ENCODE data around the gene ZNF438. TPM values are rescaled to one million over a fixed set of nuclear protein-coding genes. Genes with fewer than 3 reads are reported as not detected.

The ZNF438 gene
- total and polyA plus RNA-seq, 2 donors, result 9.0 to 10.2 TPM

DNA sequence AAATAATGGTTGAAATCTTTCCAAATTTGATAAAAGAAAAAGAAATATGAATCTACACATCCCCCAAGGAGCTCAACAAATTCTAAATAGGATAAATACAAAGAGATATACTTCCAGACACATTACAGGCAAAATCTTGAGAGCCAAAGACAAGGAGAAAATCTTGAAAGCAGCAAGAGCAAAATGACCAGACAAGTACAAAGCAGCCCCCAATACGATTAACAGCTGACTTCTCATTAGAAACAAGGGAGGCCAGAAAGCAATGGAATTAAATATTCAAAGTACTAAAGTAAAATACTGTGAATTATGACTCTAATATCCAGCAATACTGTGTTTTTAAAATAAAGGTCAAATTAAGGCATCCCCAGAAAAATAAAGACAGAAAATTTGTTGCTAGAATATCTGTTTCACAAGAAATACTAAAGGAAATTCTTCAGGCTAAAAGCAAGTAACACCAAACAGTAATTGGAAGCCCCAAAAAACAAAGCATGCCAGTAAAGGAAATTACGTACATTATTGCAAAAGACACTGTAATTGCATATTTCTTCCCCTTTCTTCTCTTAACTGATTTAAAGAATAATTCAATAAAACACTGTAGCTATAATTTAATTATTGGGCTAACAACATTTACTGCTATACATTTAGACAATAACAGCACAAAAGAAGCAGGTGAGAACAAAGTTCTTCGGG, 36.4 kb downstream of the ZNF438 start:
- H3K4me1 ChIP-seq (ENCODE audit: control insufficient read depth in 2 of 2, insufficient read depth in 2 of 2, low read length in 2 of 2), result no peaks in the 10 kb centered on the region
- no peak overlapping the region for H3K27ac ChIP-seq (ENCODE audit: low read depth in 1 of 2, low read length in 1 of 2)

DNA sequence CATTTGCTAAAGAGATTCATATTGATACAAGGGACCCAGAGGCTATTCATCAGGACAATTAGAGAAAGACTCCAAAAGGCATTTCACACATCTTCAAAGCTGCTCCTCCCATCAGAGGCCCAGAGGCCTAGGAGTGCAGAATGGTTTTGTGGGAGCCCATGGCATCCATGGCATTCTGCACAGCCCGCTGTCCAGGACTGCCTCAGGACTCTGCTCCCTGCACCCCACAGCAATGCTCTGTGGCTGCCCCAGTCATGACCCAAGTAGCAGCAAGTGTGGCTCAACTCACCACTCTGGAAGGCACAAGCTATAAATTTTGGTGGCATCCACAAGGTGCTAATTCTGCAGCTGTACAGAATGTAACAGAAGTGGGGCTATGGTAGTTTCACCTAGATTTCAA, 38.5 kb downstream of the ZNF438 start:
- Histone ChIP-seq H3K27ac (ENCODE audit: low read depth in 1 of 2, low read length in 1 of 2) (no peak overlapping the region), H3K36me3 (ENCODE audit: control insufficient read depth in 2 of 2, insufficient read depth in 2 of 2, low read length in 1 of 2) (no peaks in the 10 kb centered on the region), H3K27me3 (ENCODE audit: control insufficient read depth in 2 of 2, insufficient read depth in 1 of 2, low read length in 1 of 2) (no peaks in the 10 kb centered on the region), H3K4me3 (ENCODE audit: low read length in 2 of 2) (no peak overlapping the region), H3K4me1 (ENCODE audit: control insufficient read depth in 2 of 2, insufficient read depth in 2 of 2, low read length in 2 of 2) (no peaks in the 10 kb centered on the region), H3K9me3 (ENCODE audit: control insufficient read depth in 2 of 2, insufficient read depth in 1 of 2, low read length in 1 of 2) (peaks cover 0 to 14% of the 10 kb centered on the region in 2 donors)
- 98% methylated on average over 1 of the region's 1 CpG for WGBS
- DNase-seq (ENCODE audit: low read depth in 6 of 9, low spot score in 9 of 9), result no peak

More for the DNA sequence above, 36.4 kb downstream of the ZNF438 start:
- DNase-seq (ENCODE audit: low read depth in 6 of 9, low spot score in 9 of 9), result no peak
- peaks cover 0 to 14% of the 10 kb centered on the region in 2 donors for H3K9me3 ChIP-seq (ENCODE audit: control insufficient read depth in 2 of 2, insufficient read depth in 1 of 2, low read length in 1 of 2)
- WGBS, result 98% methylated on average over 3 of the region's 3 CpGs
- H3K36me3 ChIP-seq (ENCODE audit: control insufficient read depth in 2 of 2, insufficient read depth in 2 of 2, low read length in 1 of 2), result no peaks in the 10 kb centered on the region
- H3K27me3 ChIP-seq (ENCODE audit: control insufficient read depth in 2 of 2, insufficient read depth in 1 of 2, low read length in 1 of 2), result no peaks in the 10 kb centered on the region
- no peak overlapping the region for H3K4me3 ChIP-seq (ENCODE audit: low read length in 2 of 2)

- Histone ChIP-seq H3K27me3 (ENCODE audit: control insufficient read depth in 2 of 2, insufficient read depth in 1 of 2, low read length in 1 of 2) (no peaks in the 10 kb centered on the region), H3K4me1 (ENCODE audit: control insufficient read depth in 2 of 2, insufficient read depth in 2 of 2, low read length in 2 of 2) (no peaks in the 10 kb centered on the region), H3K27ac (ENCODE audit: low read depth in 1 of 2, low read length in 1 of 2) (no peak overlapping the region), H3K9me3 (ENCODE audit: control insufficient read depth in 2 of 2, insufficient read depth in 1 of 2, low read length in 1 of 2) (peaks cover 0 to 14% of the 10 kb centered on the region in 2 donors), H3K36me3 (ENCODE audit: control insufficient read depth in 2 of 2, insufficient read depth in 2 of 2, low read length in 1 of 2) (no peaks in the 10 kb centered on the region), H3K4me3 (ENCODE audit: low read length in 2 of 2) (no peak overlapping the region)
- DNase-seq (ENCODE audit: low read depth in 6 of 9, low spot score in 9 of 9), result no peak
- WGBS, result 98% methylated on average over 4 of the region's 4 CpGs
Observed at GRCh38 chr10:30992681-30993080, 39.0 kb downstream of the ZNF438 start.

- Histone ChIP-seq H3K27me3 (ENCODE audit: control insufficient read depth in 2 of 2, insufficient read depth in 1 of 2, low read length in 1 of 2) (no peaks in the 10 kb centered on the region), H3K4me3 (ENCODE audit: low read length in 2 of 2) (no peak overlapping the region), H3K27ac (ENCODE audit: low read depth in 1 of 2, low read length in 1 of 2) (no peak overlapping the region), H3K9me3 (ENCODE audit: control insufficient read depth in 2 of 2, insufficient read depth in 1 of 2, low read length in 1 of 2) (peaks cover 0 to 14% of the 10 kb centered on the region in 2 donors), H3K36me3 (ENCODE audit: control insufficient read depth in 2 of 2, insufficient read depth in 2 of 2, low read length in 1 of 2) (no peaks in the 10 kb centered on the region), H3K4me1 (ENCODE audit: control insufficient read depth in 2 of 2, insufficient read depth in 2 of 2, low read length in 2 of 2) (no peaks in the 10 kb centered on the region)
- no peak for DNase-seq (ENCODE audit: low read depth in 6 of 9, low spot score in 9 of 9)
- 98% methylated on average over 1 of the region's 1 CpG for WGBS
Observed at GRCh38 chr10:30991647-30992011, 40.0 kb downstream of the ZNF438 start.

GRCh38 chr10:30990971-30991646, 40.6 kb downstream of the ZNF438 start:
- 100% methylated on average over 2 of the region's 2 CpGs for WGBS
- Histone ChIP-seq H3K4me1 (ENCODE audit: control insufficient read depth in 2 of 2, insufficient read depth in 2 of 2, low read length in 2 of 2) (no peaks in the 10 kb centered on the region), H3K36me3 (ENCODE audit: control insufficient read depth in 2 of 2, insufficient read depth in 2 of 2, low read length in 1 of 2) (no peaks in the 10 kb centered on the region), H3K27me3 (ENCODE audit: control insufficient read depth in 2 of 2, insufficient read depth in 1 of 2, low read length in 1 of 2) (no peaks in the 10 kb centered on the region), H3K9me3 (ENCODE audit: control insufficient read depth in 2 of 2, insufficient read depth in 1 of 2, low read length in 1 of 2) (peaks cover 0 to 14% of the 10 kb centered on the region in 2 donors), H3K27ac (ENCODE audit: low read depth in 1 of 2, low read length in 1 of 2) (no peak overlapping the region), H3K4me3 (ENCODE audit: low read length in 2 of 2) (no peak overlapping the region)
- DNase-seq (ENCODE audit: low read depth in 6 of 9, low spot score in 9 of 9), result no peak

- 97% methylated on average over 2 of the region's 2 CpGs for WGBS
- H3K27me3 ChIP-seq (ENCODE audit: control insufficient read depth in 2 of 2, insufficient read depth in 1 of 2, low read length in 1 of 2), result no peaks in the 10 kb centered on the region
- peaks cover 0 to 14% of the 10 kb centered on the region in 2 donors for H3K9me3 ChIP-seq (ENCODE audit: control insufficient read depth in 2 of 2, insufficient read depth in 1 of 2, low read length in 1 of 2)
- H3K36me3 ChIP-seq (ENCODE audit: control insufficient read depth in 2 of 2, insufficient read depth in 2 of 2, low read length in 1 of 2), result no peaks in the 10 kb centered on the region
- no peak for DNase-seq (ENCODE audit: low read depth in 6 of 9, low spot score in 9 of 9)
- H3K4me1 ChIP-seq (ENCODE audit: control insufficient read depth in 2 of 2, insufficient read depth in 2 of 2, low read length in 2 of 2), result no peaks in the 10 kb centered on the region
- H3K4me3 ChIP-seq (ENCODE audit: low read length in 2 of 2), result no peak overlapping the region
- H3K27ac ChIP-seq (ENCODE audit: low read depth in 1 of 2, low read length in 1 of 2), result no peak overlapping the region
Observed at GRCh38 chr10:30990351-30990750, 41.3 kb downstream of the ZNF438 start.

GRCh38 chr10:30988831-30989435, 42.7 kb downstream of the ZNF438 start:
- no peaks in the 10 kb centered on the region for H3K36me3 ChIP-seq (ENCODE audit: control insufficient read depth in 2 of 2, insufficient read depth in 2 of 2, low read length in 1 of 2)
- no peaks in the 10 kb centered on the region for H3K27me3 ChIP-seq (ENCODE audit: control insufficient read depth in 2 of 2, insufficient read depth in 1 of 2, low read length in 1 of 2)
- H3K9me3 ChIP-seq (ENCODE audit: control insufficient read depth in 2 of 2, insufficient read depth in 1 of 2, low read length in 1 of 2), result peaks cover 0 to 7% of the 10 kb centered on the region in 2 donors
- no peak for DNase-seq (ENCODE audit: low read depth in 6 of 9, low spot score in 9 of 9)
- no peaks in the 10 kb centered on the region for H3K4me1 ChIP-seq (ENCODE audit: control insufficient read depth in 2 of 2, insufficient read depth in 2 of 2, low read length in 2 of 2)
- WGBS, result 97% methylated on average over 1 of the region's 1 CpG
- no peak overlapping the region for H3K4me3 ChIP-seq (ENCODE audit: low read length in 2 of 2)
- no peak overlapping the region for H3K27ac ChIP-seq (ENCODE audit: low read depth in 1 of 2, low read length in 1 of 2)

DNA sequence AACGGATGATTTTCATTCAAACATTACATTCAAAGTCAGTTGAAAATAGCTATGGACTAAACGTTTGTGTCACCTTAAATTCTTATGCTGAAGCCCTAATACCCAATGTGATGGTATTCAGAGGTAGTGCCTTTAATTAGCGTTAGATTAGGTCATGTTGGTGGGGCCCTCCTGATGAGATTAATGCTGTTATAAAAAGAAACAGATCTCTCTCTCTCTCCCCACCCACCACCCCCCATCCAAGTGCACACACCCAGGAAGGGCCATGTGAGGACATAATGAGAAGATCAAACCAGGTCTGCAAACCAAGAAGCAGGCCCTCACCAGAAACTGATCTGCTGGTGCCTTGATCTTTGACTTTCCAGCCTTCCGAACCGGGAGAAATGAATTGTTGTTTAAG, 44.2 kb downstream of the ZNF438 start:
- Histone ChIP-seq H3K4me3 (ENCODE audit: low read length in 2 of 2) (no peak overlapping the region), H3K9me3 (ENCODE audit: control insufficient read depth in 2 of 2, insufficient read depth in 1 of 2, low read length in 1 of 2) (no peaks in the 10 kb centered on the region), H3K36me3 (ENCODE audit: control insufficient read depth in 2 of 2, insufficient read depth in 2 of 2, low read length in 1 of 2) (no peaks in the 10 kb centered on the region), H3K4me1 (ENCODE audit: control insufficient read depth in 2 of 2, insufficient read depth in 2 of 2, low read length in 2 of 2) (no peaks in the 10 kb centered on the region), H3K27me3 (ENCODE audit: control insufficient read depth in 2 of 2, insufficient read depth in 1 of 2, low read length in 1 of 2) (no peaks in the 10 kb centered on the region), H3K27ac (ENCODE audit: low read depth in 1 of 2, low read length in 1 of 2) (no peak overlapping the region)
- 99% methylated on average over 5 of the region's 5 CpGs for WGBS
- DNase-seq (ENCODE audit: low read depth in 6 of 9, low spot score in 9 of 9), result no peak

DNA sequence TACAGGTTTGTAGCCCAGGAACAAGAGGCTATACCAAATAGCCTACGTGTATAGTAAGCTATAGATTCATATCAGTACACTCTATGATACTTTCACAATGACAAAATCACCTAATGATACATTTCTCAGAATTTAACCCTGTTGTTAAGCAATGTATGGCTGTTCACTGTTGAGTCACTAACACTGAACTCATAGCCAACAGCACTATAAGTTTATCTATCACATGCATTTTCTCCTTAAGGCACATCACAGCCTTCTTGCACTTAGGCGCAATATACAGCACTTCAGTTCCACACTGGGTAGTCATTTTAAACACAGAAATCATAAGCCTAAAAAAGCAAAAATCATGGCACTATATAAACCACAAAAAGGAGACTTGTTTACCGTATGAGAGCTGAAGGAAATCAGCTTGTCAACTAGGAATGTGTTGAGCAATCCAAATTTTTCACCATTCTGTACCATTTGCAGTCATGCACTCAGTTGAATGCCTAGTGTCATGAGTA, 45.6 kb downstream of the ZNF438 start:
- no peaks in the 10 kb centered on the region for H3K9me3 ChIP-seq (ENCODE audit: control insufficient read depth in 2 of 2, insufficient read depth in 1 of 2, low read length in 1 of 2)
- H3K36me3 ChIP-seq (ENCODE audit: control insufficient read depth in 2 of 2, insufficient read depth in 2 of 2, low read length in 1 of 2), result no peaks in the 10 kb centered on the region
- no peak overlapping the region for H3K27ac ChIP-seq (ENCODE audit: low read depth in 1 of 2, low read length in 1 of 2)
- no peaks in the 10 kb centered on the region for H3K4me1 ChIP-seq (ENCODE audit: control insufficient read depth in 2 of 2, insufficient read depth in 2 of 2, low read length in 2 of 2)
- no peak for DNase-seq (ENCODE audit: low read depth in 6 of 9, low spot score in 9 of 9)
- 65% methylated on average over 3 of the region's 3 CpGs for WGBS
- H3K4me3 ChIP-seq (ENCODE audit: low read length in 2 of 2), result no peak overlapping the region
- no peaks in the 10 kb centered on the region for H3K27me3 ChIP-seq (ENCODE audit: control insufficient read depth in 2 of 2, insufficient read depth in 1 of 2, low read length in 1 of 2)
